PFSK-1 (cell line): ENCODE measurements around the gene SENP7.

Experiments
- FOXP2 ChIP-seq: optimal IDR thresholded peaks from 2 replicates; pipeline ENCODE3; 2011; ENCODE audit warnings: borderline replicate concordance, control low read depth, inconsistent platforms; ENCODE audit not compliant: insufficient read depth; ENCODE audit errors: extremely low read length, extremely low read depth
- POLR2AphosphoS5 ChIP-seq: IDR thresholded peaks from 2 replicates; pipeline ENCODE4 v1.6.1; 2012; ENCODE audit warnings: low read depth, mild to moderate bottlenecking, control low read depth, low read length, moderate library complexity
- SIN3A ChIP-seq: IDR thresholded peaks from 2 replicates; pipeline ENCODE4 v1.6.1; 2012; ENCODE audit warnings: mild to moderate bottlenecking, low read length, moderate library complexity, borderline replicate concordance; ENCODE audit not compliant: insufficient read depth
- TAF1 ChIP-seq: IDR thresholded peaks from 2 replicates; pipeline ENCODE4 v1.6.1; 2012; ENCODE audit warnings: low read length, control low read depth, borderline replicate concordance; ENCODE audit not compliant: insufficient read depth
- TF ChIP-seq, protein P1 (sequence below), 2 experiments: IDR thresholded peaks; 2 replicates each; pipeline versions ENCODE4 v1.6.1 to v1.8.0; 2011 to 2012; ENCODE audit warnings: low read depth in 2 of 2, low read length in 2 of 2, control low read depth in 1 of 2, inconsistent platforms in 1 of 2, mild to moderate bottlenecking in 1 of 2, moderate library complexity in 1 of 2; ENCODE audit not compliant: insufficient read depth in 1 of 2

SENP7 gene

DNA sequence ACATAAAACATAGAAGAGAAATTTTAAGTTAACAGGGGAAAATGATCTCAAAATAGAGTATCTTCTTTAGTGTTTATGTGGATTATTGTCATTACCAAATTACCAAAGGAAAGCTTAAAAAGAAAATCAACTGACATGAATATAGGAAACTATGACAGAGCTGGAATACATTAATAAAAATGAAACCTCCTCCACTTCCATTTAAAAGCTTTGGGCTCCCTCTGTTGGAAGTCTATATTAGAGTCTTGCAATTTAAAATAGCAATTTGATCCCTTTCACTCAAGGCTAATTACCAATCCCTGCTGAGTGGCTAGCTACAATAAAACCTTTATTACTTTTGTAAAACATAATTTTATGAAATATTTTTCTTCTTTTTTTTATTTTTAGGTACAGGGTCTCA, 131.2 kb downstream of the SENP7 start:
- no peak for TF ChIP-seq POLR2AphosphoS5
- TF ChIP-seq, protein P1, sequence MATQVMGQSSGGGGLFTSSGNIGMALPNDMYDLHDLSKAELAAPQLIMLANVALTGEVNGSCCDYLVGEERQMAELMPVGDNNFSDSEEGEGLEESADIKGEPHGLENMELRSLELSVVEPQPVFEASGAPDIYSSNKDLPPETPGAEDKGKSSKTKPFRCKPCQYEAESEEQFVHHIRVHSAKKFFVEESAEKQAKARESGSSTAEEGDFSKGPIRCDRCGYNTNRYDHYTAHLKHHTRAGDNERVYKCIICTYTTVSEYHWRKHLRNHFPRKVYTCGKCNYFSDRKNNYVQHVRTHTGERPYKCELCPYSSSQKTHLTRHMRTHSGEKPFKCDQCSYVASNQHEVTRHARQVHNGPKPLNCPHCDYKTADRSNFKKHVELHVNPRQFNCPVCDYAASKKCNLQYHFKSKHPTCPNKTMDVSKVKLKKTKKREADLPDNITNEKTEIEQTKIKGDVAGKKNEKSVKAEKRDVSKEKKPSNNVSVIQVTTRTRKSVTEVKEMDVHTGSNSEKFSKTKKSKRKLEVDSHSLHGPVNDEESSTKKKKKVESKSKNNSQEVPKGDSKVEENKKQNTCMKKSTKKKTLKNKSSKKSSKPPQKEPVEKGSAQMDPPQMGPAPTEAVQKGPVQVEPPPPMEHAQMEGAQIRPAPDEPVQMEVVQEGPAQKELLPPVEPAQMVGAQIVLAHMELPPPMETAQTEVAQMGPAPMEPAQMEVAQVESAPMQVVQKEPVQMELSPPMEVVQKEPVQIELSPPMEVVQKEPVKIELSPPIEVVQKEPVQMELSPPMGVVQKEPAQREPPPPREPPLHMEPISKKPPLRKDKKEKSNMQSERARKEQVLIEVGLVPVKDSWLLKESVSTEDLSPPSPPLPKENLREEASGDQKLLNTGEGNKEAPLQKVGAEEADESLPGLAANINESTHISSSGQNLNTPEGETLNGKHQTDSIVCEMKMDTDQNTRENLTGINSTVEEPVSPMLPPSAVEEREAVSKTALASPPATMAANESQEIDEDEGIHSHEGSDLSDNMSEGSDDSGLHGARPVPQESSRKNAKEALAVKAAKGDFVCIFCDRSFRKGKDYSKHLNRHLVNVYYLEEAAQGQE (IDR thresholded peaks at IDR 0.05; ENCODE audit: insufficient read depth in 1 of 2, low read depth in 2 of 2, low read length in 2 of 2), result no peak
- no peak for TF ChIP-seq SIN3A

DNA sequence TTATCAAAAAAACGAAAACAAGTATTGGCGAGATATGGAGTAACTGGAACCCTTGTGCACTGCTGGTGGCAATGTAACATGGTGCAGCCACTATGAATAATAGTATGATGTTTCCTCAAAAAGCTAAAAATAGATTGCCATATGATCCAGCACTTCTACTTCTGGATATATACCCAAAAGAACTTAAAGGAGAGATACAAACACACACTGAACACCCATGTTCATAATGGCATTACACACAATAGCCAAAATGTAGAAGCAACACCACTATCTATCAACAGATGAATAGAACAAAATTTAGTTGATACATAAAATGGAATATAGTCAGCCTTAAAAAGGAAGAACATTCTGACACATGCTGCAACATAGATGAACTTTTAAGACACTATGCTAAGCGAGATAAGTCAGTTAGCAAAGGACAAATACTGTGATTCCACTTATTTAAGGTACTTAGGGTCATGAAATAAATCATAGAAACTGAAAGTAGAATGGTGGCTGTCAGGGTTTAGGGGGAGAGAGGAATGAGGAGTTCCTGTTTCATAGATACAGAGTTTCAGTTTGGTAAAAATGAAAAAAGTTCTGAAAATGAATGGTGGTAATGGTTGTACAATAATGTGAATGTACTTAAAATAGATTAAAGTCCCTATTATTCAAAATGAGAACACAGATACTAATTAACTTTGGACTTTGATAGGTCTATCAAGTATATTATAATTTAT, 133.2 kb downstream of the SENP7 start:
- TF ChIP-seq TAF1 (no peak), POLR2AphosphoS5 (no peak), FOXP2 (no peak), SIN3A (no peak)
- TF ChIP-seq, protein P1 (IDR thresholded peaks at IDR 0.05; ENCODE audit: insufficient read depth in 1 of 2, low read depth in 2 of 2, low read length in 2 of 2), result no peak

DNA sequence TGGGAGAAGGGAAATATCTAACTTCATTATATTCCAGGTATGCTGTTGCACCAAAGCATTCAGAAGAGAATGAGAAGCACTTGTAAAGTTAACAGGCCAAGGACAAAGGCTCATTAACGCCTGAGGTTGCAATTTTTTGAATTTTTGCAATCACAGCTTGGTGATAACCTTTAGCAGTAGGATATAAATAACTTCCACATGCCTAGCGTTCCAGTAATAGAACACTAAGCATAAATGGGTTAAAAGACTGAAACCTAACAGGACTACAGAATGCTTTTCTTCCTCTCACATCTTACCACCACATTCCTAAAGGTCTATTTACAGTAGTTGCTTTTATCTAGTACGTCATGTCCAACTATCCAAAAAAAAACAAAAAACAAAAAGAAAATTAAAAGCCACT, 135.2 kb downstream of the SENP7 start:
- TF ChIP-seq FOXP2, result no peak
- TF ChIP-seq, protein P1 (IDR thresholded peaks at IDR 0.05; ENCODE audit: insufficient read depth in 1 of 2, low read depth in 2 of 2, low read length in 2 of 2), result no peak
- no peak for TF ChIP-seq SIN3A
- no peak for TF ChIP-seq POLR2AphosphoS5
- no peak for TF ChIP-seq TAF1

DNA sequence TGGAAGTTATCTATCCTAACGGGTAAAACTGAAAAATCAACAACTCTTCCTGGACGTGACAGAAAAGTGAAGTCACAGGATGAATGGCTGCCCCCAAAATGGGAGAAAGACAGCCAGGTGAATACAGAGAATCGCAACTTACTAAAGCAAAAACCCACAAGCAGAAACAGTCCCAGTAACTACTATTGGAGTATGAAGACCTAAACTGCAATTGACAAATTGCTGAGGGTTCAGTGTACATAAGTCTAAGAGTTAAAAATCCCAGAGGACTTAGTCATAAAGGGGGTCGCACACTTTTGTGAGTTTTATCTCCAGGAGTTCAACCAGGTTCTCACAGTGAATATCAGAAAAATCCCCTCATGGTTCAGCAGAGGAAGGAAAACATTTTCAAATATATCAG, 135.8 kb downstream of the SENP7 start:
- no peak for TF ChIP-seq POLR2AphosphoS5
- TF ChIP-seq SIN3A, result no peak
- TF ChIP-seq, protein P1 (IDR thresholded peaks at IDR 0.05; ENCODE audit: insufficient read depth in 1 of 2, low read depth in 2 of 2, low read length in 2 of 2), result no peak
- no peak for TF ChIP-seq TAF1
- no peak for TF ChIP-seq FOXP2

DNA sequence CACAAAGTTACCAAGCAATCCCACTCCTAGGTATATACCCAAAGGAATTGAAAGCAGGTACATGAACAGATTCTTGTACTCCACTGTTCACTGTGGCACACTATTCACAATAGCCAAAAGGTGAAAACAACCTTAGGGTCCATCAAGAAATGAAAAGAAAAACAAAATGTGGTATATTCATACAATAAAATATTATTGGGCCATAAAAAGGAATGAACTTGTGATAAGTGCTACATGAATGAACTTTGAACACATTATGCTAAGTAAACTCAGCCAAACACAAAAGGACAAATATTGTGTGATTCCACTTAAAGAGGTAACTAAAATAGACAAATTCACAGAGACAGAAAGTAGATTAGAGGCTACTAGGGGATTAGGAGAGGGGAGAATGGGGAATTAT, 137.4 kb downstream of the SENP7 start:
- no peak for TF ChIP-seq TAF1
- no peak for TF ChIP-seq POLR2AphosphoS5
- TF ChIP-seq, protein P1 (IDR thresholded peaks at IDR 0.05; ENCODE audit: insufficient read depth in 1 of 2, low read depth in 2 of 2, low read length in 2 of 2), result no peak
- TF ChIP-seq SIN3A, result no peak
